WTC11 (cell line): ENCODE results near the gene STRADB.

Source experiments
- CBFB ChIP-seq: sonication (generic); formaldehyde crosslinking; IDR thresholded peaks from 2 replicates; pipeline ENCODE4 v1.8.1; 2022; ENCODE audit warnings: mild to moderate bottlenecking, low read depth, missing genetic modification reagents
- CTCF ChIP-seq: fragments of 200-600 bp; IDR thresholded peaks from 2 replicates; pipeline ENCODE4 v1.8.0; 2022; ENCODE audit warnings: antibody characterized with exemption
- ZNF232 ChIP-seq: sonication (generic); formaldehyde crosslinking; IDR thresholded peaks from 2 replicates; pipeline ENCODE4 v1.8.0; 2022; ENCODE audit warnings: mild to moderate bottlenecking, missing genetic modification reagents

GRCh38 chr2:201450954-201451291 lies 617 bp upstream of the STRADB start:
- no peak for TF ChIP-seq CBFB
- no peak for TF ChIP-seq CTCF
- TF ChIP-seq ZNF232 (CRISPR knock-in tag), result no peak
